PC-9 (cell line): ENCODE measurements around the gene OR14K1. TPM values are rescaled to one million over a fixed set of nuclear protein-coding genes. Genes with fewer than 3 reads are reported as not detected.
"Not testable (repeated sequence)": the region's sequence is repeated elsewhere in the genome, so short reads cannot be mapped to it uniquely, and the experiment has no call there.

Source experiments
- Bru-seq: library from RNA; stranded (reverse); fragments of 400-500 nt; gene quantifications from one replicate; lab custom pipeline; 2021; lab: Mats Ljungman, UMichigan
- BruChase-seq, 2 experiments: library from RNA; stranded (reverse); fragments of 400-500 nt; gene quantifications; one replicate each; lab custom pipeline; 2021; lab: Mats Ljungman, UMichigan
- BruUV-seq: library from RNA; stranded (reverse); fragments of 400-500 nt; replicated peaks from 2 replicates; lab custom pipeline; 2021; lab: Mats Ljungman, UMichigan
- CTCF ChIA-PET: fragments of 300-600 bp; sonication (Branson Sonifier 250); formaldehyde crosslinking; loops from one replicate; lab custom pipeline; 2022; ENCODE audit warnings: antibody characterized with exemption; lab: Charles Lee
- POLR2A ChIA-PET: fragments of 300-600 bp; sonication (Branson Sonifier 250); formaldehyde crosslinking; loops from one replicate; lab custom pipeline; 2022; ENCODE audit warnings: antibody characterized with exemption; ENCODE audit not compliant: unreplicated experiment; lab: Charles Lee
- DNase-seq, 2 experiments: peaks; one replicate each; pipeline versions ENCODE4 v3.0.0 to v3.0.0-alpha.2; 2015 to 2022; ENCODE audit warnings: mixed read lengths in 1 of 2
- H2AFZ ChIP-seq: fragments of 200-600 bp; sonication (generic); 2 replicates; pipeline ENCODE4 v1.8.1; 2017; ENCODE audit warnings: antibody characterized with exemption
- H3F3A ChIP-seq: fragments of 200-600 bp; sonication (generic); 2 replicates; pipeline ENCODE4 v1.8.1; 2017; ENCODE audit warnings: antibody characterized with exemption, mild to moderate bottlenecking, low read depth; ENCODE audit not compliant: insufficient read depth
- H3K27ac ChIP-seq: fragments of 200-600 bp; sonication (generic); 2 replicates; pipeline ENCODE4 v1.6.1; 2016; ENCODE audit warnings: mixed run types
- H3K27me3 ChIP-seq: fragments of 200-600 bp; sonication (generic); 2 replicates; pipeline ENCODE4 v1.6.1; 2016; ENCODE audit warnings: low read depth, mixed run types; ENCODE audit not compliant: insufficient read depth
- H3K36me3 ChIP-seq: fragments of 200-600 bp; sonication (generic); 2 replicates; pipeline ENCODE4 v1.6.1; 2016; ENCODE audit warnings: low read depth, mixed run types
- H3K4me1 ChIP-seq: fragments of 200-600 bp; sonication (generic); replicated peaks from 2 replicates; pipeline ENCODE4 v1.6.1; 2016; ENCODE audit warnings: mixed run types; ENCODE audit not compliant: insufficient read depth
- H3K4me2 ChIP-seq: fragments of 200-600 bp; sonication (generic); 2 replicates; pipeline ENCODE4 v1.6.1; 2017; ENCODE audit warnings: mixed run types
- H3K4me3 ChIP-seq: fragments of 200-600 bp; sonication (generic); 2 replicates; pipeline ENCODE4 v1.6.1; 2016; ENCODE audit warnings: mixed run types
- H3K79me2 ChIP-seq: fragments of 200-600 bp; sonication (generic); 2 replicates; pipeline ENCODE4 v1.6.1; 2017; ENCODE audit warnings: low read depth, mixed run types
- H3K9me2 ChIP-seq: fragments of 200-600 bp; sonication (generic); 2 replicates; pipeline ENCODE4 v1.8.1; 2017; ENCODE audit warnings: mild to moderate bottlenecking; ENCODE audit not compliant: insufficient read depth
- H3K9me3 ChIP-seq: fragments of 200-600 bp; sonication (generic); 2 replicates; pipeline ENCODE4 v1.8.1; 2016; ENCODE audit warnings: low read depth; ENCODE audit not compliant: insufficient read depth
- H4K20me1 ChIP-seq: fragments of 200-600 bp; sonication (generic); 2 replicates; pipeline ENCODE4 v1.8.1; 2017; ENCODE audit not compliant: insufficient read depth
- CTCF ChIP-seq: fragments of 200-600 bp; sonication (generic); conservative IDR thresholded peaks from 2 replicates; pipeline ENCODE4 v1.6.1; 2017; ENCODE audit warnings: mixed run types, antibody characterized with exemption, mild to moderate bottlenecking, moderate library complexity
- EZH2 ChIP-seq: fragments of 200-600 bp; sonication (generic); IDR thresholded peaks from 2 replicates; pipeline ENCODE4 v1.8.0; 2017; ENCODE audit warnings: antibody characterized with exemption, low read depth
- intact Hi-C: fragments of 100-400 bp; cut with micrococcal nuclease; formaldehyde crosslinking; loops from one replicate; pipeline ENCODE4 v1.10.0; 2022; ENCODE audit not compliant: unreplicated experiment
- long read RNA-seq: library from polyadenylated mRNA; stranded (forward); transcript quantifications from one replicate; pipeline ENCODE4 v2.0.0, GENCODE V29; 2022
- total RNA-seq: library from RNA; stranded (reverse); gene quantifications from 2 replicates; pipeline ENCODE4 v1.2.3, GENCODE V29; 2021

The OR14K1 gene
- total RNA-seq (not detected in 2 replicates), Bru-seq, nascent RNA (not detected), BruChase-seq, experiment 1, labeled RNA remaining after a 2-hour chase (not detected), BruChase-seq, experiment 2, labeled RNA remaining after a 6-hour chase (not detected)
- long read RNA-seq = 0 reads

GRCh38 chr1:247738315-247738714 is at the start of gene OR14K1:
Gene OR14K1 (plus strand): TSS chr1:247738615. CDS start chr1:247738615, 0 bp downstream.
- ChIA-PET CTCF (no interaction called here), POLR2A (no interaction called here)
- no peak for DNase-seq
- no peaks in the 10 kb centered on the region for H3K79me2 ChIP-seq
- no peak within 1 kb of the TSS for H2AFZ ChIP-seq
- H3K4me3 ChIP-seq = no peak within 1 kb of the TSS
- no peaks in the 10 kb centered on the region for H3K36me3 ChIP-seq
- H3F3A ChIP-seq = no peaks in the 10 kb centered on the region
- no peak within 1 kb of the TSS for H3K27ac ChIP-seq
- H3K9me3 ChIP-seq = no peaks in the 10 kb centered on the region
- H3K4me2 ChIP-seq = no peak within 1 kb of the TSS
- no peaks in the 10 kb centered on the region for H3K4me1 ChIP-seq
- H4K20me1 ChIP-seq = no peaks in the 10 kb centered on the region
- BruUV-seq = no TSS peak
- no peaks in the 10 kb centered on the region for H3K9me2 ChIP-seq
- no peaks in the 10 kb centered on the region for H3K27me3 ChIP-seq
- TF ChIP-seq EZH2 (no peak), CTCF (no peak)
- intact Hi-C loops = no loop called here

GRCh38 chr1:247701338-247701737 is 37.1 kb upstream of the OR14K1 start:
- Histone ChIP-seq H3F3A (no peaks in the 10 kb centered on the region), H3K4me3 (no peak overlapping the region), H2AFZ (no peak overlapping the region), H4K20me1 (no peaks in the 10 kb centered on the region), H3K27ac (no peak overlapping the region), H3K9me3 (no peaks in the 10 kb centered on the region), H3K79me2 (no peaks in the 10 kb centered on the region), H3K4me1 (no peaks in the 10 kb centered on the region), H3K9me2 (no peaks in the 10 kb centered on the region), H3K4me2 (no peak overlapping the region), H3K27me3 (no peaks in the 10 kb centered on the region), H3K36me3 (no peaks in the 10 kb centered on the region)
- intact Hi-C loops = no loop called here
- no TSS peak for BruUV-seq
- CTCF ChIA-PET = no interaction called here
- no peak for TF ChIP-seq EZH2
- no peak for TF ChIP-seq CTCF
- POLR2A ChIA-PET = no interaction called here
- DNase-seq = no peak

- H3K9me2 ChIP-seq, H3K9me3 ChIP-seq, H3K4me3 ChIP-seq, H4K20me1 ChIP-seq, intact Hi-C loops, H3K4me2 ChIP-seq, H3K4me1 ChIP-seq, DNase-seq, CTCF ChIA-PET, H2AFZ ChIP-seq, H3K36me3 ChIP-seq, BruUV-seq, H3K79me2 ChIP-seq, H3F3A ChIP-seq, POLR2A ChIA-PET, H3K27ac ChIP-seq, H3K27me3 ChIP-seq: not testable (repeated sequence)
Observed at GRCh38 chr1:247710681-247711080, 27.7 kb upstream of the OR14K1 start.

- Histone ChIP-seq H3K27me3 (no peaks in the 10 kb centered on the region), H4K20me1 (no peaks in the 10 kb centered on the region), H3K4me3 (no peak overlapping the region), H3K4me2 (no peak overlapping the region), H3K9me2 (no peaks in the 10 kb centered on the region), H3K9me3 (no peaks in the 10 kb centered on the region), H3F3A (no peaks in the 10 kb centered on the region), H3K79me2 (no peaks in the 10 kb centered on the region), H3K36me3 (no peaks in the 10 kb centered on the region), H2AFZ (no peak overlapping the region), H3K4me1 (no peaks in the 10 kb centered on the region), H3K27ac (no peak overlapping the region)
- no peak for DNase-seq
- CTCF ChIA-PET = no interaction called here
- no TSS peak for BruUV-seq
- TF ChIP-seq CTCF (no peak), EZH2 (no peak)
- intact Hi-C loops = no loop called here
- POLR2A ChIA-PET = no interaction called here
Observed at GRCh38 chr1:247713753-247714152, 24.7 kb upstream of the OR14K1 start.
